ENCODE data around the gene ATIC.

The ATIC gene

GRCh38 chr2:215374002-215374401 lies 62.1 kb downstream of the ATIC start:
- no peak overlapping the region for H3K4me3 ChIP-seq (ENCODE audit: low read length, poor library complexity, severe bottlenecking)
- no peaks in the 10 kb centered on the region for H3F3A ChIP-seq (ENCODE audit: low read depth)
- H3K36me3 ChIP-seq (ENCODE audit: insufficient read depth, low read length): no peaks in the 10 kb centered on the region
- H2AFZ ChIP-seq (ENCODE audit: low read length): no peak overlapping the region
- TF ChIP-seq EZH2phosphoT487 (IDR thresholded peaks at IDR 0.05; ENCODE audit: borderline replicate concordance): no peak
- TF ChIP-seq CTCF (conservative IDR thresholded peaks at IDR 0.05; ENCODE audit: low read length): no peak
- H3K9ac ChIP-seq (ENCODE audit: low read depth, low read length, poor library complexity, severe bottlenecking): no peak overlapping the region
- H3K4me2 ChIP-seq (ENCODE audit: low read depth, low read length, poor library complexity, severe bottlenecking): no peak overlapping the region
- no peaks in the 10 kb centered on the region for H3K27me3 ChIP-seq (ENCODE audit: insufficient read depth, low read length, poor library complexity, severe bottlenecking)
- H3K79me2 ChIP-seq (ENCODE audit: insufficient read depth, low read length): no peaks in the 10 kb centered on the region
- no peaks in the 10 kb centered on the region for H4K20me1 ChIP-seq (ENCODE audit: insufficient read depth, low read length, poor library complexity, severe bottlenecking)
- no peaks in the 10 kb centered on the region for H3K9me2 ChIP-seq (replicated peaks; ENCODE audit: low read depth, low read length)
- H3K4me1 ChIP-seq (ENCODE audit: insufficient read depth, low read length, poor library complexity, severe bottlenecking): no peaks in the 10 kb centered on the region
- no peaks in the 10 kb centered on the region for H3K9me3 ChIP-seq (ENCODE audit: insufficient read depth, low read depth, low read length)

GRCh38 chr2:215374642-215375466 lies 63.0 kb downstream of the ATIC start:
- no peak overlapping the region for H3K9ac ChIP-seq (ENCODE audit: low read depth, low read length, poor library complexity, severe bottlenecking)
- no peak for TF ChIP-seq EZH2phosphoT487 (IDR thresholded peaks at IDR 0.05; ENCODE audit: borderline replicate concordance)
- TF ChIP-seq CTCF (conservative IDR thresholded peaks at IDR 0.05; ENCODE audit: low read length): no peak
- no peaks in the 10 kb centered on the region for H3K79me2 ChIP-seq (ENCODE audit: insufficient read depth, low read length)
- no peaks in the 10 kb centered on the region for H4K20me1 ChIP-seq (ENCODE audit: insufficient read depth, low read length, poor library complexity, severe bottlenecking)
- H3K4me2 ChIP-seq (ENCODE audit: low read depth, low read length, poor library complexity, severe bottlenecking): no peak overlapping the region
- H2AFZ ChIP-seq (ENCODE audit: low read length): no peak overlapping the region
- H3K9me2 ChIP-seq (replicated peaks; ENCODE audit: low read depth, low read length): no peaks in the 10 kb centered on the region
- no peaks in the 10 kb centered on the region for H3K9me3 ChIP-seq (ENCODE audit: insufficient read depth, low read depth, low read length)
- no peaks in the 10 kb centered on the region for H3K36me3 ChIP-seq (ENCODE audit: insufficient read depth, low read length)
- no peak overlapping the region for H3K4me3 ChIP-seq (ENCODE audit: low read length, poor library complexity, severe bottlenecking)
- H3K27me3 ChIP-seq (ENCODE audit: insufficient read depth, low read length, poor library complexity, severe bottlenecking): no peaks in the 10 kb centered on the region
- H3F3A ChIP-seq (ENCODE audit: low read depth): no peaks in the 10 kb centered on the region
- H3K4me1 ChIP-seq (ENCODE audit: insufficient read depth, low read length, poor library complexity, severe bottlenecking): no peaks in the 10 kb centered on the region

DNA sequence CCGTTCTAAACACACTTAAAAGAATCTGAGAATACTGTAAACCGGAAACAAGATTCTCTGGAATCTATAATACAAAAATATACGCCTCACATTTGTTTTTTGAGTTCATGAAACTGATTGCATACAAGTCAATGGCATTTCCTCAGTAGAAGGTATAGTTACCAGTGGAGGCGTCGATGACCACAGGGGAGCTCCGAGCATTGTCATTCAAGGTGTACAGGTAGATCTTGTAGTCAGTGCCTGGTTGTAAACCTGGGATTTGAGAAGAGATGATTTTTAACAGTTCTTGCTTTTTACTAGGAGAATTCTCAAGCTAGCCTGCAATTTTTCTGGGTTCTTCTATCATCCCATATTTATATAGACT lies 63.6 kb downstream of the ATIC start:
- no peaks in the 10 kb centered on the region for H4K20me1 ChIP-seq (ENCODE audit: insufficient read depth, low read length, poor library complexity, severe bottlenecking)
- no peaks in the 10 kb centered on the region for H3K36me3 ChIP-seq (ENCODE audit: insufficient read depth, low read length)
- no peaks in the 10 kb centered on the region for H3K79me2 ChIP-seq (ENCODE audit: insufficient read depth, low read length)
- no peak overlapping the region for H3K4me2 ChIP-seq (ENCODE audit: low read depth, low read length, poor library complexity, severe bottlenecking)
- H3K9ac ChIP-seq (ENCODE audit: low read depth, low read length, poor library complexity, severe bottlenecking): no peak overlapping the region
- H3K4me1 ChIP-seq (ENCODE audit: insufficient read depth, low read length, poor library complexity, severe bottlenecking): no peaks in the 10 kb centered on the region
- TF ChIP-seq EZH2phosphoT487 (IDR thresholded peaks at IDR 0.05; ENCODE audit: borderline replicate concordance): no peak
- no peak for TF ChIP-seq CTCF (conservative IDR thresholded peaks at IDR 0.05; ENCODE audit: low read length)
- H3F3A ChIP-seq (ENCODE audit: low read depth): no peaks in the 10 kb centered on the region
- no peaks in the 10 kb centered on the region for H3K9me3 ChIP-seq (ENCODE audit: insufficient read depth, low read depth, low read length)
- H3K4me3 ChIP-seq (ENCODE audit: low read length, poor library complexity, severe bottlenecking): no peak overlapping the region
- H2AFZ ChIP-seq (ENCODE audit: low read length): no peak overlapping the region
- no peaks in the 10 kb centered on the region for H3K9me2 ChIP-seq (replicated peaks; ENCODE audit: low read depth, low read length)
- H3K27me3 ChIP-seq (ENCODE audit: insufficient read depth, low read length, poor library complexity, severe bottlenecking): no peaks in the 10 kb centered on the region
